ENCODE data around the gene SIGLEC14.

DNA sequence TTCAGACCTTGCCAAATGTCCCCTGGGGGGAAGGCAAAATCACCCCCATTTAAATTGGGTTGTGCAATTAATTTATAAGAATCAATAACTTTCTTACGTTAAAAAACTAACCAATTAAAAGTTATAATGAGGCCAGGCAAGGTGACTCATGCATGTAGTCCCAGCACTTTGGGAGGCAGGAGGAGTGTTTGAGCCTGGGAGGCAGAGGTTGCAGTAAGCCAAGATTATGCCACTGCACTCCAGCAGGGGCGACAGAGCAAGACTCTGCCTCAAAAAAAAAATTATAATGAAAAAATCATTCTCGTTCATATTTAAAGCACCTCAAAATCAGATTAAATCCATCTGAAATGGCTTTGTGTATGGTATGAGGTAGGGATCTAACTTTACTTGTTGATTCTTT lies 18.4 kb upstream of the SIGLEC14 start:
- TF ChIP-seq, protein P1, sequence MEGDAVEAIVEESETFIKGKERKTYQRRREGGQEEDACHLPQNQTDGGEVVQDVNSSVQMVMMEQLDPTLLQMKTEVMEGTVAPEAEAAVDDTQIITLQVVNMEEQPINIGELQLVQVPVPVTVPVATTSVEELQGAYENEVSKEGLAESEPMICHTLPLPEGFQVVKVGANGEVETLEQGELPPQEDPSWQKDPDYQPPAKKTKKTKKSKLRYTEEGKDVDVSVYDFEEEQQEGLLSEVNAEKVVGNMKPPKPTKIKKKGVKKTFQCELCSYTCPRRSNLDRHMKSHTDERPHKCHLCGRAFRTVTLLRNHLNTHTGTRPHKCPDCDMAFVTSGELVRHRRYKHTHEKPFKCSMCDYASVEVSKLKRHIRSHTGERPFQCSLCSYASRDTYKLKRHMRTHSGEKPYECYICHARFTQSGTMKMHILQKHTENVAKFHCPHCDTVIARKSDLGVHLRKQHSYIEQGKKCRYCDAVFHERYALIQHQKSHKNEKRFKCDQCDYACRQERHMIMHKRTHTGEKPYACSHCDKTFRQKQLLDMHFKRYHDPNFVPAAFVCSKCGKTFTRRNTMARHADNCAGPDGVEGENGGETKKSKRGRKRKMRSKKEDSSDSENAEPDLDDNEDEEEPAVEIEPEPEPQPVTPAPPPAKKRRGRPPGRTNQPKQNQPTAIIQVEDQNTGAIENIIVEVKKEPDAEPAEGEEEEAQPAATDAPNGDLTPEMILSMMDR (IDR thresholded peaks at IDR 0.05): no peak
- TF ChIP-seq POLR2AphosphoS5 (IDR thresholded peaks at IDR 0.05) (no peak), EP300 (IDR thresholded peaks at IDR 0.05) (no peak)

All from upper lobe of left lung (tissue), 4 donors.